Ascending aorta (tissue), 2 donors: ENCODE measurements around the gene SLC25A42. TPM values are rescaled to one million over a fixed set of nuclear protein-coding genes. Genes with fewer than 3 reads are reported as not detected.

ENCODE experiments used
- DNase-seq, 2 donors: peaks; one replicate each; pipeline ENCODE4 v3.0.0-alpha.2; 2019; ENCODE audit warnings: low spot score in 2 of 2
- H3K27ac ChIP-seq, 2 donors: fragments of 200-600 bp; sonication (generic); one replicate each; pipeline ENCODE4 v1.5.1; 2016 to 2017; ENCODE audit warnings: mild to moderate bottlenecking in 1 of 2
- H3K27me3 ChIP-seq: fragments of 200-600 bp; sonication (generic); one replicate; pipeline ENCODE4 v1.5.1; 2017
- H3K36me3 ChIP-seq, 2 donors: fragments of 200-600 bp; sonication (generic); one replicate each; pipeline ENCODE4 v1.5.1; 2016
- H3K4me1 ChIP-seq, 2 donors: fragments of 200-600 bp; sonication (generic); one replicate each; pipeline ENCODE4 v1.5.1; 2016 to 2017; ENCODE audit warnings: mild to moderate bottlenecking in 1 of 2
- H3K4me3 ChIP-seq, 2 donors: fragments of 200-600 bp; sonication (generic); one replicate each; pipeline ENCODE4 v1.5.1; 2016 to 2017; ENCODE audit warnings: mild to moderate bottlenecking in 1 of 2
- H3K9me3 ChIP-seq, 2 donors: fragments of 200-600 bp; sonication (generic); one replicate each; pipeline ENCODE4 v1.5.1; 2016
- intact Hi-C: fragments of 100-400 bp; cut with DNase I; formaldehyde crosslinking; loops from one replicate; pipeline ENCODE4 v1.15.1; 2023
- total RNA-seq: library from RNA; depleted of rRNA; stranded (reverse); fragments of >200 nt; gene quantifications from one replicate; pipeline ENCODE4 v1.1.0, GENCODE V29; 2016
- TF ChIP-seq, protein P1 (sequence below), 3 experiments: fragments of 200-600 bp in 2 of 3; fragments of 450-650 bp in 1 of 3; sonication (generic) in 2 of 3; IDR thresholded peaks; one replicate each; pipeline ENCODE4 v1.5.1; 2016 to 2019; ENCODE audit warnings: antibody characterized with exemption in 3 of 3, mild to moderate bottlenecking in 1 of 3, moderate library complexity in 1 of 3

SLC25A42 gene
- total RNA-seq, 1 donor from 2014 or later, result 8.9 TPM

- no peaks in the 10 kb centered on the region for H3K4me1 ChIP-seq
These were observed 87.6 kb downstream of the SLC25A42 start for GRCh38 chr19:19151418-19151817.

GRCh38 chr19:19152668-19153384 lies 89.0 kb downstream of the SLC25A42 start:
- TF ChIP-seq, protein P1, sequence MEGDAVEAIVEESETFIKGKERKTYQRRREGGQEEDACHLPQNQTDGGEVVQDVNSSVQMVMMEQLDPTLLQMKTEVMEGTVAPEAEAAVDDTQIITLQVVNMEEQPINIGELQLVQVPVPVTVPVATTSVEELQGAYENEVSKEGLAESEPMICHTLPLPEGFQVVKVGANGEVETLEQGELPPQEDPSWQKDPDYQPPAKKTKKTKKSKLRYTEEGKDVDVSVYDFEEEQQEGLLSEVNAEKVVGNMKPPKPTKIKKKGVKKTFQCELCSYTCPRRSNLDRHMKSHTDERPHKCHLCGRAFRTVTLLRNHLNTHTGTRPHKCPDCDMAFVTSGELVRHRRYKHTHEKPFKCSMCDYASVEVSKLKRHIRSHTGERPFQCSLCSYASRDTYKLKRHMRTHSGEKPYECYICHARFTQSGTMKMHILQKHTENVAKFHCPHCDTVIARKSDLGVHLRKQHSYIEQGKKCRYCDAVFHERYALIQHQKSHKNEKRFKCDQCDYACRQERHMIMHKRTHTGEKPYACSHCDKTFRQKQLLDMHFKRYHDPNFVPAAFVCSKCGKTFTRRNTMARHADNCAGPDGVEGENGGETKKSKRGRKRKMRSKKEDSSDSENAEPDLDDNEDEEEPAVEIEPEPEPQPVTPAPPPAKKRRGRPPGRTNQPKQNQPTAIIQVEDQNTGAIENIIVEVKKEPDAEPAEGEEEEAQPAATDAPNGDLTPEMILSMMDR (IDR thresholded peaks at IDR 0.05), result no peak
- Histone ChIP-seq H3K4me1 (no peaks in the 10 kb centered on the region), H3K36me3 (peaks cover 6 to 21% of the 10 kb centered on the region in 2 donors), H3K27me3 (no peaks in the 10 kb centered on the region), H3K27ac (no peak overlapping the region), H3K9me3 (no peaks in the 10 kb centered on the region), H3K4me3 (no peak overlapping the region)
- DNase-seq, result no peak
- intact Hi-C loops, result no loop called here

More at GRCh38 chr19:19151418-19151817, 87.6 kb downstream of the SLC25A42 start:
- Histone ChIP-seq H3K27me3 (no peaks in the 10 kb centered on the region), H3K27ac (no peak overlapping the region), H3K4me3 (no peak overlapping the region), H3K9me3 (no peaks in the 10 kb centered on the region), H3K36me3 (peaks cover under 1 to 17% of the 10 kb centered on the region in 2 donors)
- DNase-seq, result no peak
- TF ChIP-seq, protein P1 (IDR thresholded peaks at IDR 0.05), result no peak
- intact Hi-C loops, result no loop called here

- Histone ChIP-seq H3K36me3 (peaks cover 6 to 11% of the 10 kb centered on the region in 2 donors), H3K9me3 (no peaks in the 10 kb centered on the region), H3K27ac (no peak overlapping the region), H3K27me3 (no peaks in the 10 kb centered on the region), H3K4me1 (no peaks in the 10 kb centered on the region), H3K4me3 (no peak overlapping the region)
- TF ChIP-seq, protein P1 (IDR thresholded peaks at IDR 0.05), result no peak
- intact Hi-C loops, result no loop called here
- no peak for DNase-seq
These were observed 91.1 kb downstream of the SLC25A42 start for GRCh38 chr19:19154768-19155494.

DNA sequence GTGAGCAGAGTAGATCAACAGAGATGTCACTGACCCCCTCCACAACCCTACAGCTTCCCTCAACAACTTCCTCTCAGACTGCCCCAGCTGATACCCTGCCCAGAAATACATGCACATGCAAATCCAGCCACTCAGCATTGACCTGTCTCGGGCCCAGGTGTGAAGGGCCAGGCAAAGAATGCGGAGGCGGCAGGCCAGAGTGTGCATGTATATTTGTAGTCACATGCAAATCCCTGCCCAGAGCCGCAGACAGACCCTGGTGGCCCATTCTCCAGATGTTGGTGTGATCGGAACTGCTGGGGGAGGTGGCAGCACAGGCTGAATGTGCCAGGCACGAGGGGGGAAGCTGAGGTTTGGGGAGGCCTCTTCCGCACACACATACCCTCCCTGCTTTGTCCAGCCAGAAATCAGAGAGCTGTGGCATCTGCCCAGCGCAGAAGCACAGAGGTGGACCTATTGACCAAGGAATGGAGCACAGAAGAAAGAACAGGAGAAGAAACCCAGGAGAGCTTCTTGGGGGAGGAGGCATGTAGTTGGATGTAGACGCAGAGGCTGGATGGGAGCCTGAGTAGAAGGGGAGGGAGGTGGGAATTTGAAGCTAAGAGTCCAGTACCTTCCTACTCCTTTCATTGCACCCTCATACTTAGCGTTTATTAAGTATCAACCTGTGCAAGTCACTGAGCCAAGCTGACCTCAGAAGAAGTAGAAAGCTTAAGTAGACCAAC lies 91.9 kb downstream of the SLC25A42 start:
- no peak overlapping the region for H3K4me3 ChIP-seq
- H3K27ac ChIP-seq, result no peak overlapping the region
- no peaks in the 10 kb centered on the region for H3K9me3 ChIP-seq
- no peaks in the 10 kb centered on the region for H3K27me3 ChIP-seq
- TF ChIP-seq, protein P1 (IDR thresholded peaks at IDR 0.05), result no peak
- intact Hi-C loops, result no loop called here
- H3K36me3 ChIP-seq, result peaks cover 6 to 11% of the 10 kb centered on the region in 2 donors
- DNase-seq, result no peak
- no peaks in the 10 kb centered on the region for H3K4me1 ChIP-seq

GRCh38 chr19:19157808-19158207 lies 94.0 kb downstream of the SLC25A42 start:
- no peaks in the 10 kb centered on the region for H3K4me1 ChIP-seq
- H3K27me3 ChIP-seq, result no peaks in the 10 kb centered on the region
- no peak overlapping the region for H3K4me3 ChIP-seq
- no peak overlapping the region for H3K27ac ChIP-seq
- no peak for DNase-seq
- intact Hi-C loops, result no loop called here
- TF ChIP-seq, protein P1 (IDR thresholded peaks at IDR 0.05), result no peak
- no peaks in the 10 kb centered on the region for H3K9me3 ChIP-seq
- H3K36me3 ChIP-seq, result peaks cover 6 to 11% of the 10 kb centered on the region in 2 donors
